Uterus (tissue), 4 donors: ENCODE measurements around the gene HTR1B. TPM values are rescaled to one million over a fixed set of nuclear protein-coding genes. Genes with fewer than 3 reads are reported as not detected.

Experiments used
- DNase-seq, 2 donors: peaks; one replicate each; pipeline ENCODE4 v3.0.0-alpha.2; 2019 to 2020
- H3K27ac ChIP-seq, 2 donors: fragments of 200-600 bp; sonication (generic); 1 replicate in 1 of 2; 2 replicates in 1 of 2; pipeline ENCODE4 v1.5.1; 2016 to 2018
- H3K27me3 ChIP-seq, 2 donors: fragments of 200-600 bp; sonication (generic); one replicate each; pipeline ENCODE4 v1.5.1; 2018 to 2019; ENCODE audit warnings: control low read depth in 1 of 2
- H3K36me3 ChIP-seq, 2 donors: fragments of 200-600 bp; sonication (generic); one replicate each; pipeline ENCODE4 v1.5.1; 2019; ENCODE audit warnings: control low read depth in 1 of 2
- H3K4me1 ChIP-seq, 2 donors: fragments of 200-600 bp; sonication (generic); one replicate each; pipeline ENCODE4 v1.5.1; 2018 to 2019; ENCODE audit warnings: control low read depth in 1 of 2
- H3K4me3 ChIP-seq, 2 donors: fragments of 200-600 bp; sonication (generic); 1 replicate in 1 of 2; 2 replicates in 1 of 2; pipeline ENCODE4 v1.5.1; 2018 to 2019; ENCODE audit warnings: mild to moderate bottlenecking in 1 of 2
- H3K9me3 ChIP-seq, 2 donors: fragments of 200-600 bp; sonication (generic); one replicate each; pipeline ENCODE4 v1.5.1; 2019; ENCODE audit warnings: control low read depth in 1 of 2
- CTCF ChIP-seq, 4 experiments: fragments of 200-600 bp in 2 of 4; fragments of 450-650 bp in 2 of 4; sonication (generic) in 2 of 4; IDR thresholded peaks; one replicate each; pipeline ENCODE4 v1.5.1; 2016 to 2019; ENCODE audit warnings: antibody characterized with exemption in 4 of 4, mild to moderate bottlenecking in 2 of 4, moderate library complexity in 1 of 4
- POLR2A ChIP-seq, 2 donors: fragments of 450-650 bp; IDR thresholded peaks; one replicate each; pipeline ENCODE4 v1.6.1; 2016; ENCODE audit warnings: antibody characterized with exemption in 2 of 2, mild to moderate bottlenecking in 1 of 2, moderate library complexity in 1 of 2
- intact Hi-C: fragments of 100-400 bp; cut with DNase I; formaldehyde crosslinking; loops from one replicate; pipeline ENCODE4 v1.15.1; 2023; ENCODE audit warnings: low total_unique reads
- total RNA-seq, 4 donors: library from RNA; depleted of rRNA in 3 of 4; stranded (reverse); fragments of >200 nt in 3 of 4; gene quantifications; one replicate each; pipeline versions ENCODE4 v1.1.0 to v1.2.4, GENCODE V29; 2014 to 2023
- donor health status: DM: yes; HTN: yes; CAD: no.

The HTR1B gene
- total RNA-seq, 4 donors from 2014 or later: 0.55 to 1.1 TPM; not detected in 2

GRCh38 chr6:77487808-77488425 is 24.6 kb upstream of the HTR1B start:
- Histone ChIP-seq H3K27ac (no peak overlapping the region), H3K27me3 (no peaks in the 10 kb centered on the region), H3K4me3 (no peak overlapping the region), H3K36me3 (no peaks in the 10 kb centered on the region), H3K4me1 (no peaks in the 10 kb centered on the region), H3K9me3 (no peaks in the 10 kb centered on the region)
- TF ChIP-seq POLR2A (IDR thresholded peaks at IDR 0.05) (no peak), CTCF (IDR thresholded peaks at IDR 0.05) (no peak)
- DNase-seq: no peak
- intact Hi-C loops: no loop called here

- Histone ChIP-seq H3K36me3 (no peaks in the 10 kb centered on the region), H3K9me3 (no peaks in the 10 kb centered on the region), H3K4me3 (no peak overlapping the region), H3K4me1 (no peaks in the 10 kb centered on the region), H3K27me3 (no peaks in the 10 kb centered on the region), H3K27ac (no peak overlapping the region)
- TF ChIP-seq CTCF (IDR thresholded peaks at IDR 0.05) (no peak), POLR2A (IDR thresholded peaks at IDR 0.05) (no peak)
- intact Hi-C loops: no loop called here
- DNase-seq: no peak
Measured at GRCh38 chr6:77482981-77483380, 19.7 kb upstream of the HTR1B start.

- DNase-seq: no peak
- intact Hi-C loops: no loop called here
- no peak overlapping the region for H3K4me3 ChIP-seq
- TF ChIP-seq POLR2A (IDR thresholded peaks at IDR 0.05) (no peak), CTCF (IDR thresholded peaks at IDR 0.05) (no peak)
- no peaks in the 10 kb centered on the region for H3K9me3 ChIP-seq
- no peaks in the 10 kb centered on the region for H3K36me3 ChIP-seq
- no peaks in the 10 kb centered on the region for H3K27me3 ChIP-seq
- no peaks in the 10 kb centered on the region for H3K4me1 ChIP-seq
- no peak overlapping the region for H3K27ac ChIP-seq
Measured at GRCh38 chr6:77474973-77475372, 11.7 kb upstream of the HTR1B start.

GRCh38 chr6:77474286-77474956 is 11.1 kb upstream of the HTR1B start:
- intact Hi-C loops: no loop called here
- Histone ChIP-seq H3K36me3 (no peaks in the 10 kb centered on the region), H3K4me3 (no peak overlapping the region), H3K9me3 (no peaks in the 10 kb centered on the region), H3K4me1 (no peaks in the 10 kb centered on the region), H3K27me3 (no peaks in the 10 kb centered on the region), H3K27ac (no peak overlapping the region)
- no peak for DNase-seq
- TF ChIP-seq POLR2A (IDR thresholded peaks at IDR 0.05): no peak
- no peak for TF ChIP-seq CTCF (IDR thresholded peaks at IDR 0.05)

- Histone ChIP-seq H3K4me3 (no peak overlapping the region), H3K27me3 (no peaks in the 10 kb centered on the region), H3K4me1 (no peaks in the 10 kb centered on the region), H3K9me3 (no peaks in the 10 kb centered on the region), H3K36me3 (no peaks in the 10 kb centered on the region), H3K27ac (no peak overlapping the region)
- intact Hi-C loops: no loop called here
- TF ChIP-seq CTCF (IDR thresholded peaks at IDR 0.05): no peak
- no peak for TF ChIP-seq POLR2A (IDR thresholded peaks at IDR 0.05)
- no peak for DNase-seq
Measured at GRCh38 chr6:77470983-77471382, 7.7 kb upstream of the HTR1B start.
